SU-DHL-6 (cell line): ENCODE measurements around the gene RELN.

ENCODE experiments used
- H2AFZ ChIP-seq: fragments of 200-600 bp; sonication (generic); 2 replicates; pipeline ENCODE4 v1.6.1; 2014; ENCODE audit warnings: low read depth, mild to moderate bottlenecking, moderate library complexity, mixed read lengths, antibody characterized with exemption, low read length; ENCODE audit not compliant: severe bottlenecking
- H3F3A ChIP-seq: fragments of 200-600 bp; shearing (Covaris generic); 2 replicates; pipeline ENCODE4 v1.6.0; 2016; ENCODE audit warnings: antibody characterized with exemption, mild to moderate bottlenecking; ENCODE audit not compliant: insufficient read depth
- H3K27ac ChIP-seq: fragments of 200-600 bp; sonication (generic); 2 replicates; pipeline ENCODE4 v1.5.1; 2016; ENCODE audit warnings: low read depth, mild to moderate bottlenecking, low read length, moderate library complexity, mixed read lengths
- H3K27me3 ChIP-seq: fragments of 200-600 bp; sonication (generic), shearing (Covaris generic); 2 replicates; pipeline ENCODE4 v1.6.0; 2014; ENCODE audit warnings: mild to moderate bottlenecking, low read length
- H3K36me3 ChIP-seq: fragments of 200-600 bp; sonication (generic); 2 replicates; pipeline ENCODE4 v1.6.1; 2014; ENCODE audit warnings: mild to moderate bottlenecking, low read length, mixed read lengths
- H3K4me2 ChIP-seq: fragments of 300-600, 200-600 bp; shearing (Covaris generic), sonication (generic); 2 replicates; pipeline ENCODE4 v1.6.0; 2014; ENCODE audit warnings: low read length, low read depth, mild to moderate bottlenecking; ENCODE audit not compliant: poor library complexity, severe bottlenecking
- H3K4me3 ChIP-seq: fragments of 200-600 bp; sonication (generic); 2 replicates; pipeline ENCODE4 v1.5.1; 2014; ENCODE audit warnings: antibody characterized with exemption, low read length, mild to moderate bottlenecking, mixed read lengths; ENCODE audit not compliant: insufficient read depth, poor library complexity, severe bottlenecking
- H3K79me2 ChIP-seq: fragments of 200-600 bp; sonication (generic); 2 replicates; pipeline ENCODE4 v1.6.1; 2014; ENCODE audit warnings: mild to moderate bottlenecking, low read length, moderate library complexity; ENCODE audit not compliant: insufficient read depth
- H3K9ac ChIP-seq: fragments of 200-600 bp; sonication (generic); 2 replicates; pipeline ENCODE4 v1.7.0; 2014; ENCODE audit warnings: mild to moderate bottlenecking, low read length
- H3K9me2 ChIP-seq: fragments of 200-600 bp; sonication (generic); replicated peaks from 2 replicates; pipeline ENCODE4 v1.6.1; 2014; ENCODE audit warnings: low read length; ENCODE audit not compliant: insufficient read depth
- H3K9me3 ChIP-seq: fragments of 200-600 bp; sonication (generic); 2 replicates; pipeline ENCODE4 v1.6.1; 2014; ENCODE audit warnings: low read length, mixed read lengths; ENCODE audit not compliant: insufficient read depth
- H4K20me1 ChIP-seq: fragments of 200-600 bp; sonication (generic); 2 replicates; pipeline ENCODE4 v1.6.1; 2014; ENCODE audit warnings: low read depth, mild to moderate bottlenecking, antibody characterized with exemption, low read length, moderate library complexity, mixed read lengths
- CTCF ChIP-seq: fragments of 200-600 bp; sonication (generic); IDR thresholded peaks from one replicate; pipeline ENCODE4 v1.5.1; 2017; ENCODE audit warnings: antibody characterized with exemption, mild to moderate bottlenecking, low read length, moderate library complexity; ENCODE audit not compliant: insufficient read depth, poor library complexity, severe bottlenecking
- EZH2phosphoT487 ChIP-seq: fragments of 200-600 bp; sonication (generic), shearing (Covaris generic); conservative IDR thresholded peaks from 2 replicates; pipeline ENCODE4 v1.6.1; 2018; ENCODE audit warnings: mild to moderate bottlenecking, antibody characterized with exemption, low read length, moderate library complexity, mixed read lengths

The RELN gene

GRCh38 chr7:103528152-103528551, 461.3 kb downstream of the RELN start:
- no peak overlapping the region for H2AFZ ChIP-seq
- H3K9me2 ChIP-seq, result no peaks in the 10 kb centered on the region
- H3K79me2 ChIP-seq, result no peaks in the 10 kb centered on the region
- no peak overlapping the region for H3K4me2 ChIP-seq
- no peak overlapping the region for H3K4me3 ChIP-seq
- no peaks in the 10 kb centered on the region for H3K9me3 ChIP-seq
- no peaks in the 10 kb centered on the region for H3F3A ChIP-seq
- H3K36me3 ChIP-seq, result no peaks in the 10 kb centered on the region
- H3K27ac ChIP-seq, result no peak overlapping the region
- no peak for TF ChIP-seq EZH2phosphoT487
- no peak for TF ChIP-seq CTCF
- no peaks in the 10 kb centered on the region for H4K20me1 ChIP-seq
- no peak overlapping the region for H3K9ac ChIP-seq
- peaks cover 4% of the 10 kb centered on the region; the same call in 1 of the 2 replicates for H3K27me3 ChIP-seq

- no peaks in the 10 kb centered on the region for H3K79me2 ChIP-seq
- H3K4me3 ChIP-seq, result no peak overlapping the region
- no peak overlapping the region for H2AFZ ChIP-seq
- no peaks in the 10 kb centered on the region for H3F3A ChIP-seq
- H3K9me2 ChIP-seq, result no peaks in the 10 kb centered on the region
- H3K9ac ChIP-seq, result no peak overlapping the region
- peaks cover 4% of the 10 kb centered on the region; the same call in 1 of the 2 replicates for H3K27me3 ChIP-seq
- H3K9me3 ChIP-seq, result no peaks in the 10 kb centered on the region
- H3K36me3 ChIP-seq, result no peaks in the 10 kb centered on the region
- no peak overlapping the region for H3K4me2 ChIP-seq
- TF ChIP-seq CTCF (no peak), EZH2phosphoT487 (no peak)
- H4K20me1 ChIP-seq, result no peaks in the 10 kb centered on the region
- H3K27ac ChIP-seq, result no peak overlapping the region
Observed at GRCh38 chr7:103525937-103526336, 463.5 kb downstream of the RELN start.

GRCh38 chr7:103524042-103524907, 465.2 kb downstream of the RELN start:
- H2AFZ ChIP-seq, result no peak overlapping the region

More at GRCh38 chr7:103524042-103524907, 465.2 kb downstream of the RELN start:
- Histone ChIP-seq H3K27me3 (no peaks in the 10 kb centered on the region), H4K20me1 (no peaks in the 10 kb centered on the region), H3K9ac (no peak overlapping the region), H3K9me2 (no peaks in the 10 kb centered on the region), H3K4me2 (no peak overlapping the region), H3K4me3 (no peak overlapping the region), H3K9me3 (no peaks in the 10 kb centered on the region), H3K27ac (no peak overlapping the region), H3K79me2 (no peaks in the 10 kb centered on the region), H3F3A (no peaks in the 10 kb centered on the region), H3K36me3 (no peaks in the 10 kb centered on the region)
- TF ChIP-seq EZH2phosphoT487, result no peak
- TF ChIP-seq CTCF, result peak; percentile 31
